ENCODE measurements around the gene ABR. TPM values are rescaled to one million over a fixed set of nuclear protein-coding genes. Genes with fewer than 3 reads are reported as not detected.

The ABR gene
- total and polyA plus RNA-seq, 2 of the 8 experiments (the other 6 are each of a cell fraction or from before 2014, with no cell fraction given): 44.8 to 47.2 TPM

DNA sequence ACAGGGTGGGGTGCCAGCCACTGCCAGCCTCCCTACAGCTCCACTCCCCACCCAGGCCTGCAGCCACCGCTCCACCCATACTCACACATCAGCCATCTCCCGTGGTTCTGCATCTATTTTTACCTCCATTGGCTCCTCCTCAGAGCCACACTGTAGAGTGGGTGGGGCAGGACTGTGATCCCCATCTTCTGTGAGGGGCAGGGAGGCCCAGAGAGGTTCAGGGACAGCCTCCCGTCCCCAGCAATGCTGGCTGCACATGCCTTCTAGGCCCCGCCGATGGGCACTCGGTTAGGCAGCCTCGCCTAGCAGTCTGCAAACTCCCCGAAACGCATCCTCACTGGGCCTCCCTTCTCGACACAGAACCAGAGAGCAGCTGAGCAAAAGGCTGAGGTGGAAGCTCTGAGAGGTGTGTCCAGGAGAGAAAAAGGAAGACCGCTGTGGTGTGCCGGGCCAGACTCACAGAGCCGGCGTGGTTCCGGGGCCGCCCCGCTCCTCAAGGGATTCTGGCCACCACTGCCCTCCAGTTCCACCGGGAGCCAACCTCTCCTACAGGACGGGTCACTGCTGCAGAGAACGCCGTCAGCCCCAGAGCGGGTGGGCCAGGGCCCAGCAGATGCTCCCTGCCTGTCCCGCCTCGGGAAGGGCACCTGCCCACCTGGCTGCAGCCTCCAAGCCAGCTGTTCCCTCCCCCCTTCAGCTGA, 71.9 kb downstream of the ABR start (continued):
- no peak for TF ChIP-seq BACH1 (IDR thresholded peaks at IDR 0.05; ENCODE audit: low read length)
- no peak for TF ChIP-seq CEBPB (IDR thresholded peaks at IDR 0.05; ENCODE audit: low read depth, low read length)
- TF ChIP-seq CBX5 (IDR thresholded peaks at IDR 0.05; ENCODE audit: low read depth, low read length): no peak
- TF ChIP-seq SRF (IDR thresholded peaks at IDR 0.05; ENCODE audit: low read depth, low read length): no peak
- no peak for TF ChIP-seq SIX5 (IDR thresholded peaks at IDR 0.05; ENCODE audit: low read depth, low read length)
- no peak for TF ChIP-seq CHD1 (IDR thresholded peaks at IDR 0.05; ENCODE audit: low read depth, low read length)
- no peak for TF ChIP-seq BCL11A (IDR thresholded peaks at IDR 0.05; ENCODE audit: low read depth in 2 of 2, low read length in 2 of 2)
- no peak for TF ChIP-seq EGR1 (IDR thresholded peaks at IDR 0.05; ENCODE audit: borderline replicate concordance, low read depth, low read length)
- TF ChIP-seq, protein P1, sequence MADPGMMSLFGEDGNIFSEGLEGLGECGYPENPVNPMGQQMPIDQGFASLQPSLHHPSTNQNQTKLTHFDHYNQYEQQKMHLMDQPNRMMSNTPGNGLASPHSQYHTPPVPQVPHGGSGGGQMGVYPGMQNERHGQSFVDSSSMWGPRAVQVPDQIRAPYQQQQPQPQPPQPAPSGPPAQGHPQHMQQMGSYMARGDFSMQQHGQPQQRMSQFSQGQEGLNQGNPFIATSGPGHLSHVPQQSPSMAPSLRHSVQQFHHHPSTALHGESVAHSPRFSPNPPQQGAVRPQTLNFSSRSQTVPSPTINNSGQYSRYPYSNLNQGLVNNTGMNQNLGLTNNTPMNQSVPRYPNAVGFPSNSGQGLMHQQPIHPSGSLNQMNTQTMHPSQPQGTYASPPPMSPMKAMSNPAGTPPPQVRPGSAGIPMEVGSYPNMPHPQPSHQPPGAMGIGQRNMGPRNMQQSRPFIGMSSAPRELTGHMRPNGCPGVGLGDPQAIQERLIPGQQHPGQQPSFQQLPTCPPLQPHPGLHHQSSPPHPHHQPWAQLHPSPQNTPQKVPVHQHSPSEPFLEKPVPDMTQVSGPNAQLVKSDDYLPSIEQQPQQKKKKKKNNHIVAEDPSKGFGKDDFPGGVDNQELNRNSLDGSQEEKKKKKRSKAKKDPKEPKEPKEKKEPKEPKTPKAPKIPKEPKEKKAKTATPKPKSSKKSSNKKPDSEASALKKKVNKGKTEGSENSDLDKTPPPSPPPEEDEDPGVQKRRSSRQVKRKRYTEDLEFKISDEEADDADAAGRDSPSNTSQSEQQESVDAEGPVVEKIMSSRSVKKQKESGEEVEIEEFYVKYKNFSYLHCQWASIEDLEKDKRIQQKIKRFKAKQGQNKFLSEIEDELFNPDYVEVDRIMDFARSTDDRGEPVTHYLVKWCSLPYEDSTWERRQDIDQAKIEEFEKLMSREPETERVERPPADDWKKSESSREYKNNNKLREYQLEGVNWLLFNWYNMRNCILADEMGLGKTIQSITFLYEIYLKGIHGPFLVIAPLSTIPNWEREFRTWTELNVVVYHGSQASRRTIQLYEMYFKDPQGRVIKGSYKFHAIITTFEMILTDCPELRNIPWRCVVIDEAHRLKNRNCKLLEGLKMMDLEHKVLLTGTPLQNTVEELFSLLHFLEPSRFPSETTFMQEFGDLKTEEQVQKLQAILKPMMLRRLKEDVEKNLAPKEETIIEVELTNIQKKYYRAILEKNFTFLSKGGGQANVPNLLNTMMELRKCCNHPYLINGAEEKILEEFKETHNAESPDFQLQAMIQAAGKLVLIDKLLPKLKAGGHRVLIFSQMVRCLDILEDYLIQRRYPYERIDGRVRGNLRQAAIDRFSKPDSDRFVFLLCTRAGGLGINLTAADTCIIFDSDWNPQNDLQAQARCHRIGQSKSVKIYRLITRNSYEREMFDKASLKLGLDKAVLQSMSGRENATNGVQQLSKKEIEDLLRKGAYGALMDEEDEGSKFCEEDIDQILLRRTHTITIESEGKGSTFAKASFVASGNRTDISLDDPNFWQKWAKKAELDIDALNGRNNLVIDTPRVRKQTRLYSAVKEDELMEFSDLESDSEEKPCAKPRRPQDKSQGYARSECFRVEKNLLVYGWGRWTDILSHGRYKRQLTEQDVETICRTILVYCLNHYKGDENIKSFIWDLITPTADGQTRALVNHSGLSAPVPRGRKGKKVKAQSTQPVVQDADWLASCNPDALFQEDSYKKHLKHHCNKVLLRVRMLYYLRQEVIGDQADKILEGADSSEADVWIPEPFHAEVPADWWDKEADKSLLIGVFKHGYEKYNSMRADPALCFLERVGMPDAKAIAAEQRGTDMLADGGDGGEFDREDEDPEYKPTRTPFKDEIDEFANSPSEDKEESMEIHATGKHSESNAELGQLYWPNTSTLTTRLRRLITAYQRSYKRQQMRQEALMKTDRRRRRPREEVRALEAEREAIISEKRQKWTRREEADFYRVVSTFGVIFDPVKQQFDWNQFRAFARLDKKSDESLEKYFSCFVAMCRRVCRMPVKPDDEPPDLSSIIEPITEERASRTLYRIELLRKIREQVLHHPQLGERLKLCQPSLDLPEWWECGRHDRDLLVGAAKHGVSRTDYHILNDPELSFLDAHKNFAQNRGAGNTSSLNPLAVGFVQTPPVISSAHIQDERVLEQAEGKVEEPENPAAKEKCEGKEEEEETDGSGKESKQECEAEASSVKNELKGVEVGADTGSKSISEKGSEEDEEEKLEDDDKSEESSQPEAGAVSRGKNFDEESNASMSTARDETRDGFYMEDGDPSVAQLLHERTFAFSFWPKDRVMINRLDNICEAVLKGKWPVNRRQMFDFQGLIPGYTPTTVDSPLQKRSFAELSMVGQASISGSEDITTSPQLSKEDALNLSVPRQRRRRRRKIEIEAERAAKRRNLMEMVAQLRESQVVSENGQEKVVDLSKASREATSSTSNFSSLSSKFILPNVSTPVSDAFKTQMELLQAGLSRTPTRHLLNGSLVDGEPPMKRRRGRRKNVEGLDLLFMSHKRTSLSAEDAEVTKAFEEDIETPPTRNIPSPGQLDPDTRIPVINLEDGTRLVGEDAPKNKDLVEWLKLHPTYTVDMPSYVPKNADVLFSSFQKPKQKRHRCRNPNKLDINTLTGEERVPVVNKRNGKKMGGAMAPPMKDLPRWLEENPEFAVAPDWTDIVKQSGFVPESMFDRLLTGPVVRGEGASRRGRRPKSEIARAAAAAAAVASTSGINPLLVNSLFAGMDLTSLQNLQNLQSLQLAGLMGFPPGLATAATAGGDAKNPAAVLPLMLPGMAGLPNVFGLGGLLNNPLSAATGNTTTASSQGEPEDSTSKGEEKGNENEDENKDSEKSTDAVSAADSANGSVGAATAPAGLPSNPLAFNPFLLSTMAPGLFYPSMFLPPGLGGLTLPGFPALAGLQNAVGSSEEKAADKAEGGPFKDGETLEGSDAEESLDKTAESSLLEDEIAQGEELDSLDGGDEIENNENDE (IDR thresholded peaks at IDR 0.05; ENCODE audit: insufficient replicate concordance, low read length): no peak
- TF ChIP-seq JUN (IDR thresholded peaks at IDR 0.05; ENCODE audit: low read depth, low read length): no peak
- no peak for TF ChIP-seq KDM1A (IDR thresholded peaks at IDR 0.05; ENCODE audit: borderline replicate concordance, low read length)
- TF ChIP-seq RXRA (IDR thresholded peaks at IDR 0.05; ENCODE audit: insufficient read depth, low read depth, low read length): no peak
